Left cardiac atrium (tissue), 4 donors: ENCODE data around the gene DHRS1. TPM values are rescaled to one million over a fixed set of nuclear protein-coding genes. Genes with fewer than 3 reads are reported as not detected.
"Not testable (repeated sequence)": the region's sequence is repeated elsewhere in the genome, so short reads cannot be mapped to it uniquely, and the experiment has no call there.

Experiments
- ATAC-seq, 2 donors: fragments of 200-7000 bp; cut with Tn5 transposase; one replicate each; pipeline ENCODE4 v1.9.1; 2020; ENCODE audit warnings: mild to moderate bottlenecking in 2 of 2, moderate library complexity in 2 of 2
- DNase-seq: peaks from one replicate; pipeline ENCODE4 v3.0.0-alpha.2; 2020
- intact Hi-C, 2 donors: fragments of 100-400 bp; cut with DNase I; formaldehyde crosslinking; loops; one replicate each; pipeline versions ENCODE4 v1.14.1 to v1.15.1; 2022 to 2023
- total RNA-seq, 2 donors: library from RNA; stranded (reverse); fragmentation: NEBNext Ultra II Directional; extraction: Animal tissue kit (Norgen Biotek cat#: 25700); gene quantifications; one replicate each; pipeline ENCODE4 v1.2.1, GENCODE V29; 2021
- donor health status: DM: no; HTN: yes; CAD: no.
- donor health status: DM: no; HTN: yes; CAD: no; lungs with severe emphysema.
- donor health status: DM: yes; HTN: yes; CAD: no.
- donor health status: Dilated cardiomyopathy.

The DHRS1 gene
- total RNA-seq, 2 donors from 2014 or later = 7.9 to 8.4 TPM

GRCh38 chr14:24259282-24260025, 40.1 kb downstream of the DHRS1 start:
- peak; percentile 38 for DNase-seq
- ATAC-seq = peak; percentile 21 to 31
- intact Hi-C loops = no loop called here

GRCh38 chr14:24258548-24259265, 40.9 kb downstream of the DHRS1 start:
- DNase-seq (peak; percentile 15), ATAC-seq (peak in 1 of 2 donors; percentile 4)
- intact Hi-C loops = no loop called here

- DNase-seq (peak; percentile 10), ATAC-seq (no peak)
- intact Hi-C loops = no loop called here
These were observed 41.5 kb downstream of the DHRS1 start for GRCh38 chr14:24258119-24258518.

- intact Hi-C loops = no loop called here
- ATAC-seq = no peak
- peak; percentile 18 for DNase-seq
These were observed 42.6 kb downstream of the DHRS1 start for GRCh38 chr14:24256960-24257359.

GRCh38 chr14:24255931-24256711, 43.5 kb downstream of the DHRS1 start:
- ATAC-seq (no peak), DNase-seq (peak; percentile 15)
- intact Hi-C loops = no loop called here

- DNase-seq = peak; percentile 17
- ATAC-seq = no peak
- intact Hi-C loops = no loop called here
These were observed 44.1 kb downstream of the DHRS1 start for GRCh38 chr14:24255438-24255837.

- DNase-seq = peak; percentile 12
- ATAC-seq = no peak
- intact Hi-C loops = no loop called here
These were observed 44.8 kb downstream of the DHRS1 start for GRCh38 chr14:24254630-24255392.

- intact Hi-C loops = no loop called here
- DNase-seq = no peak
- ATAC-seq = no peak
These were observed 45.6 kb downstream of the DHRS1 start for GRCh38 chr14:24253936-24254335.

- intact Hi-C loops = no loop called here
- peak; percentile 7 for DNase-seq
- ATAC-seq = no peak
These were observed 47.1 kb downstream of the DHRS1 start for GRCh38 chr14:24252289-24253124.

GRCh38 chr14:24251880-24252288, 47.7 kb downstream of the DHRS1 start:
- intact Hi-C loops = no loop called here
- DNase-seq (no peak), ATAC-seq (no peak)

- no peak for DNase-seq
- intact Hi-C loops = no loop called here
- ATAC-seq = no peak
These were observed 49.2 kb downstream of the DHRS1 start for GRCh38 chr14:24250354-24250753.

GRCh38 chr14:24249230-24250021, 50.2 kb downstream of the DHRS1 start:
- intact Hi-C loops = loop anchor here in 1 of 2 donors (5.0 kb wide), 1 partner anchor 33 kb away; no protein-coding TSS in a partner anchor
- DNase-seq = peak; percentile 2
- ATAC-seq = no peak

- ATAC-seq (no peak), DNase-seq (no peak)
- intact Hi-C loops = loop anchor here in 1 of 2 donors (5.0 kb wide), 1 partner anchor 35 kb away; no protein-coding TSS in a partner anchor
These were observed 52.2 kb downstream of the DHRS1 start for GRCh38 chr14:24247422-24247821.

- intact Hi-C loops = loop anchor here in 1 of 2 donors (5.0 kb wide), 1 partner anchor 36 kb away; no protein-coding TSS in a partner anchor
- DNase-seq = no peak
- no peak for ATAC-seq
These were observed 52.8 kb downstream of the DHRS1 start for GRCh38 chr14:24246765-24247212.

- not testable (repeated sequence) for ATAC-seq, DNase-seq
- intact Hi-C loops = loop anchor here in 1 of 2 donors (5.0 kb wide), 1 partner anchor 37 kb away; no protein-coding TSS in a partner anchor
These were observed 54.2 kb downstream of the DHRS1 start for GRCh38 chr14:24245350-24245749.

GRCh38 chr14:24243336-24243836, 56.2 kb downstream of the DHRS1 start:
- ATAC-seq (peak in 1 of 2 donors; percentile 0), DNase-seq (no peak)
- intact Hi-C loops = loop anchor here in 1 of 2 donors (1.0 kb wide), 1 partner anchor 53 kb away; no protein-coding TSS in a partner anchor
